Endometrial microvascular endothelial cells (primary cell): ENCODE results near the gene IPO4. TPM values are rescaled to one million over a fixed set of nuclear protein-coding genes. Genes with fewer than 3 reads are reported as not detected.

Experiments
- in situ Hi-C: cut with HindIII; loops from 2 replicates; pipeline ENCODE4 v1.10.0; 2017; ENCODE audit warnings: low sequenced_read_pairs, low pct_unique_long_range_greater_than_20kb; ENCODE audit errors: inconsistent ontology term
- total RNA-seq: library from RNA; depleted of rRNA; stranded (reverse); fragments of >200 nt; gene quantifications from one replicate; pipeline ENCODE4 v1.2.3, GENCODE V29; 2015; ENCODE audit errors: inconsistent ontology term

IPO4 gene
- total RNA-seq, 1 donor from 2014 or later = 85.0 TPM

GRCh38 chr14:24197056-24197450 lies 8.4 kb upstream of the IPO4 start:
- in situ Hi-C loops = no loop called here

DNA sequence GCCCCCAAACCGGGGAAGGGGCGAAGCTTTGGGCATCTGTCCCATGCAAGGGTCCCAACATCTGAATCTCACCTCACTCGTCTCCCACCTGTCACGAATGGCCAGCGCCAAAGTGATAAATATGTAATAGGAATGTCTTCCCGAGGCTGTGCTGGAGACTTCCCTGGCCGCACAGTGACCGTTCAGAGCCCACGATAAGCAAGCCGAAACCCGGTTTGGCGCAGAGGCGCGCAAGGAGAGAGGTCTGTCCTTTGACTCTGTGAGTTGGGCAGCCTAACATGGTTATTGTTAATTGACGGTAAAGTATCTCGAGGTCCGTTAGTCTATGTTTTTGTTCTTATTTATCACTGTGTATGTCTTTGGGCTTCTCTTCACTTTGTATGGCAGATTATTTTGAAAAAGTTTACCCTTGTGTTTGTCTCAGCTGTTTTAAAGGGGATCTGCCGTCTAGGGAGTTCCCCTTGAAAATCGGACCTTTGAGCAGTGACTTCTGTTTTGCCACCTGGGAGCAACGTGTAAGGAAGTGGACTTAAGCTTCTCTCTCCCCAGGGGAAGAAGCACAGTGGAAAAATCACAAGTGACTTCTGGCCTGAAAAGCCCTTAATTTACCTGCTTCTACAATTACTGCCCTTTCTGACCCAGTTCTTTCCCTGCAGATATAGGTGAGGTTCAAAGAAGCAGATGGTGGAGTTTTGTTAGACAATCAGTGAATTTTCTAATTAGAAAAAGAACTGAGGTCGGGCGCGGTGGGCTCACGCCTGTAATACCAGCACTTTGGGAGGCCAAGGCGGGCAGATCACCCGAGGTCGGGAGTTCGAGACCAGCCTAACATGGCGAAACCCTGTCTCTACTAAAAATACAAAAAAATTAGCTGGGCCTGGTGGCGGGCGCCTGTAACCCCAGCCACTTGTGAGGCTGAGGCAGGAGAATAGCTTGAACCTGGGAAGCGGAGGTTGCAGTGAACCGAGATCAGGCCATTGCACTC lies 7.7 kb upstream of the IPO4 start:
- in situ Hi-C loops = no loop called here

GRCh38 chr14:24195186-24196070 lies 6.8 kb upstream of the IPO4 start, which contains the start of gene TM9SF1:
Gene TM9SF1, minus strand, starts transcription at chr14:24195441. Its CDS starts 422 bp downstream, at chr14:24195019.
- in situ Hi-C loops = no loop called here

DNA sequence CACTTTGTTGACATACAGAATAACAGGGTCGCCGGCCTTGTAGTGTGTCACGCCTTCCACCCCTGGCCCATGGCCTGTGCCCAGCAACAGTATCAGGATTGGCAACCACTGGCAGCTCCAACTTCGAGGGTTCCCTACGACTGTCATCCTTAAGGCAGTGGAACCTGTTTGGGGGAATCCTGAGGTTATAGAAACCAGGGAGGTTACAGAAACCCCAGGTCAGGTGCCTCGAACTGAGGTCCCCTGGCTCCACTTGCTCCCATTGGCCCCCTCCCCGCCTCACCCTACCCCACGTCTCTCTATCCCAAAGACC lies 6.2 kb upstream of the IPO4 start:
- in situ Hi-C loops = no loop called here

DNA sequence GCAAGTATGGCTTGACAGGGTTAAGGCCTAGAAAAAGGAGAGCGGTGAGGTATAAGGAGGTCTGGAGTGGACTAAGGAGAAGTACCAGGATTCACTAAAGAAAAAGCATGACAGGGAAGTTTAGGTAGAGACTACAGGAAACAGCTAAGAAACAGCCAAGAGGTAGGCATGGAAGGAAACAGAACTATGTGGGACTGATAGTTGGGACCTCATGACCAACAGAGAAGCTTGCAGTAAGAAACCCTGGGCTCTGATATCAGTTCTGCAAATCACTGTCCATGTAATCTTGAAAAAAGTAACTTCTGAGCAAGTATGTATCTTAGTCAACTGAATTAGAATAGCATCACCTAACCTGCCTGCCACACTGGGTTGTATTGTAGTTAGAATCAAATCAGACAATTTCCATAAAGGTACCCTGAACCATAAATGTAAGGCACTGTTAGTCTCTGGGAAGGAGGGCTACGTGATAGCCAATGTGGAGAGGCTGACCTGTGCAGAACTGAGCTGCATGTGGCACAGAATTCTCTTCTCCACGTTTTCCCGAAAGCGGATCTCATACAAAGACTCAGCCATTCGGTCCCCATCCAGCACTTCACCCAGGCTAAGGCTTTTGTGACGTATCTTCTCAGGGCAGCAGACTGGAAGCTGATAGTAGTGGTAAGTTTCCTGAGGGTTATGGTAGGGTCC lies 5.7 kb upstream of the IPO4 start:
- in situ Hi-C loops = no loop called here

DNA sequence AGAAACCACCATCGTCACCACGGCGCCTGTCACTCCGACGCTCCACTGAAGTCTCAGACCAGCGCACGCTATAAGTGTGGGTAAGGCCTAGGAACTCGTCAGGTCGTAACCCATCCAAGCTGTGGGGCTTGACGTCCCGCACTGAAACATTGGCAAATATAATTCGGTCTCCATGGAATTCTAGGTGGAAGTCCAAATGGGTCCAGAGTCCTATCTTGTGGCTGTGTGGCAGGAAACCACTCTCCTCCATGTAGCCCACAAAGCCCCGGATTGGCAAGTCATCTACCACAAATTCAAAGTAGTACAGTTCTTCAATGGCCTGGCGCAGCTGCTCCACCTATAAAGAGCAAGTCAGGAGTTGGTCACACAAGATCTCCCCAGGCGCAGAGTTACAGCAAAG lies 4.3 kb upstream of the IPO4 start:
- in situ Hi-C loops = no loop called here

GRCh38 chr14:24190416-24190815 lies 1.8 kb upstream of the IPO4 start:
- in situ Hi-C loops = no loop called here

DNA sequence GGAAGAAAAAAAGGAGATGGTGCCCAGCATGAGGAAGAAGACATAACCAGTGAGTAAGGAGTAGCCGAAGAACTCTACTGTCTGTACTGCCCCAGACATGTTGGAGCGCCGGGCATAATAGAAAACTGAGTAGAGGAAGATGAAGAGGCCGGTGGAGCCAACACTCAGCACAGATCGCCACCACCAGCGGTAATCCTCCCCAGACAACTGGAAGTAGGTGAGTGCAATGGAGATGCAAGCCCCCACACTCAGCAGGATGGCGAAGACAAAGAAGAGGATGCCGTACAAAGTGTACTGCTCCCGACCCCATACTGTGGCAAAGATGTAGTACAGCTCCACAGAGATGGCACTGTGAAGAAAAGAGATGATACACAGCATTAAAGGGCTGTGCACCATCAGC lies 844 bp upstream of the IPO4 start:
- in situ Hi-C loops = no loop called here

- in situ Hi-C loops = no loop called here
Observed at GRCh38 chr14:24189059-24189375, 401 bp upstream of the IPO4 start.

GRCh38 chr14:24187539-24187915 lies 1.1 kb downstream of the IPO4 start:
- in situ Hi-C loops = no loop called here

DNA sequence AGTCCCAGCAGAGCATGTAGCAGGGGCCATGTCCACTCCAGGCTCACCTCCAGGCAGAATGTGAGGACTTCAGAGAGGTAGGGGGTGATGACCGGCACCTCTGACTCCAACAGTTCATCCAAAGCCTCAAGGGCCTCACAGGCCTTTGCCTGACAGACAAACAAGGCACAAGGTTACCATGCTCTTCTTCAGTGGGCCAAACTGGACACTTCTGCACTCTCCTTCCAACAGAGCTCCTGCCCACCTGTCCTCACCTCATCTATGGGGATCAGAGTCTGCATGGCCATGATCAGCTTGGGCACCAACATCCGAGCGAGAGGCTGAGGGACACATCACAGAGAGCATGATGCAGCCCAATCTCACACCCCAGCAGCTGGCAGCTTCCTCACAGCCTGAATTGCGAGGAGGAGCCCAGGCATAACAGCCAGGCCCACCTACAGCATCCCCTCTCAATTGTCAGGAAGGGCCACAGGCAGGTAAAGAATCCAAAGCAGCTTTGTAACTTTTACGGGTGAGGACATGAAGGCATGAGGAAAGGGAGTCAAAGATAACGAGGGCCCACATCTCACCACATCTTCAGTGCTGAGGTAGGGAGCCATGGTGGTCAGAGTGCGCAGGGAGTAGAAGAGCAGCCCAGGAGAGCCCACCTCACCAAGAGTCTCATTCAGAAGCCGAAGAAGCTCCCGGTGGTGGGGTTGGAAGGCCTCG lies 1.6 kb downstream of the IPO4 start:
- in situ Hi-C loops = no loop called here

DNA sequence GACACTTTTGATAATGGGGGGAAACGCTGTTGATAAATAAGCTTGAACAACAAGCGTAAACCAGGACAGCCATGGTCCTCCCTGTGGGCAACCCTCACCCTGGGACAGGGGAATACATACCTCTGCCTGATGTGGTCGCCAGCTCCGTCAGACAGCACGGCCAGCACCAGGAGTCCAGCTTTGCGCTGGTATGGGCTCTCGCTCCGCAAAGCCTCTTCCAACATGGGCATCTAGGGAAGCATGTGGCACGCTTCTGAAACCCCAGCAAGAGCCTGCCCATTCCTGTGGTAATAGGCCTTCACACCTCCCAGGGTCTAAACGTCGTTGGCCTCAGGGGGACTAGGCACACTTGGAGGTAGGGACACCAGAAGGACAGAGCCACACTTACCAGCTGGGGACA lies 2.9 kb downstream of the IPO4 start:
- in situ Hi-C loops = no loop called here

DNA sequence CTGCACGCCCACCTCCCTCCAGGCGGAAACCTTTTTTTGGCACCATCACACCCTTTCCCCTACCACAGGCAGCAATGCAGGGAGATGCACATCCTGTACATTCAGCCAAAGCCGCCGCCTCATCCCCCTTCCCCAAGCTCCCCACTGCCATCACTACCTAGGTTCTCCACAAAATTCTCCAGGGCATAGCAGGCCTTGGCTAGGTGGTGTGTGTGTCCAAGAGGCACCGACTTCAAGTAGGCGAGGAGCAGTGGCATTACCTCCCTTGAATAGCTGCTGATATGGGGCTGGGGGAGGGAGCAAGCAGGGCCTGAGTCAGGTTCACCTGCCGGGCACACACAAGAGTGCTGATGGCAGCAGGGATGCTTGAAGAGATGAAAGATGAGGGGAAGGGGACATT lies 3.6 kb downstream of the IPO4 start:
- in situ Hi-C loops = no loop called here

- in situ Hi-C loops = no loop called here
Observed at GRCh38 chr14:24184104-24184970, 4.3 kb downstream of the IPO4 start.

- in situ Hi-C loops = no loop called here
Observed at GRCh38 chr14:24183014-24183481, 5.6 kb downstream of the IPO4 start.

DNA sequence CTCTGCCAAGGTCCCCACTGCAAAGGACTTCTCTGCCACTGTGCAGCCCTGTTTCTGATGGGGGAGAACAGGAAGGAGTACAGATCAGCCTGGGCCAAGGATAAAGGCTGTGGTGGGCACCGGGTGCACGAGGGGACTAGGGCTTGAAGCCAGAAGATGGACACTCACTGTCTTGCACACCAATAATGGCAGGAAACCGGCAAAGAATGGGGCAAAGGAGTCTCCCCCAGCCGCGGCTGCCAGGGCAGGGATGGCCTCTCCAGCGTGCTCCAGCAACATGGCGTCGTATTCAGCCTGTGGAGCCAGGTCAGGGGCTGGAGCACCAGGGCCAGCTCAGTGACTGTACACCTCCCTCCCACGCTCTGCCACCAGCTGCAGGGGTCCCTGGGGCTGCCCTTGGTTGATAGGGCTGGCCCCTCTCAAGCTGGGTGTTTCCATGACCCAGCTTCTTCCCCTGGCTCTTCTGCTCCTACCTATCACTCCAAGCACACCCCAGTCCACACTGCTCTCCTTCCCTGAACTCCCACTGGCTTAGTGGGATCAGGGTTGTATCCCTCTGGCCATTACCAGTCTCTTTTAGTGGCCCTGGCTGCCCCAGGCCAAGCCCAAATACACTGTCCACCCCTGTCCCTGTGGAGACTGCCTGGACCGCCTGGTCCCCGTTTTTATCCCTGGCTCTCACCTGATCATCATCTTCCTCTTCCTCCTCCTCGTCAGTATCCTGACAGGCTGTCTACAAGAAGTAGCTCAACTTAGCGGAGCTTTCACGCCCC lies 6.3 kb downstream of the IPO4 start:
- in situ Hi-C loops = no loop called here

DNA sequence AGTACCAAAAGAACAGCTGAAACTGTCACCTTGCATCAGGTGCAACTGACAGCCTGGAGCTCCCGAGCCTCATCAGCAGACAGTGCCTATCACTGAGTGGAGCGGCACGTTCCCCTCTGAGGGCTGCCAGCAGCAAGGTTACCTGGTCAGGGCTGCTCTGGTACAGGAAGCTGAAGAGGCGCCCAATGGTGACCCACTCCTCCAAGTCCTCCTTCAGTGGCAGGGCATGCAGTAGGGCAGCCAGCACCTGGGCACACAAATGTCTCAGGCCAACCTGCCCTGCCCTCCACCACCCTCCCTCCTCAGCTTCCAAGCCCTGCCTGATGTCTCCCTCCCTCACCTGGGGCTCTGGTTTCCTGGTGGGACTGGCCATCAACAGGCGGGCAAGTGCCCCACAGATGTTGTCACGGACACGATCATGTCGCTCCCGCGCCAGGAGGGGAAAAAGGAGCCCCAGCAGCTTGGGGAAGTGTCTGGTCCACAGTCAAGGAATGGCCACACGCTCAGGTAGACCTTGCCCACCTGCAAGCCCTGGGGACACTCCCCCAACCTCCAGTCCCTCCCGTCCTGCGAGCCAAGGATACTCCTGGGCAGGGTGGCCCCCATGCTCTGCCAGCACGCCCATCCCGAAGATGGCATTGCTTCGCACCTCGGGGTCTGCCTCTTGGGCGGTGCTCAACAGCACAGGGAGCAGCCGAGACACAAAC lies 7.1 kb downstream of the IPO4 start:
- in situ Hi-C loops = no loop called here
